ENCODE results near the gene FAM32A.

- TF ChIP-seq POLR2A (IDR thresholded peaks at IDR 0.05) = no peak
- TF ChIP-seq CTCF (IDR thresholded peaks at IDR 0.05) = no peak
- TF ChIP-seq POLR2AphosphoS5 (IDR thresholded peaks at IDR 0.05) = no peak
- no peak for TF ChIP-seq EP300 (IDR thresholded peaks at IDR 0.05)
Measured at GRCh38 chr19:16160943-16161560, 24.2 kb upstream of the FAM32A start.

Measured in upper lobe of left lung (tissue), 4 donors.